Measurements from ENCODE around the gene CHRNA10.

The CHRNA10 gene

GRCh38 chr11:3671334-3672254, at the start of gene CHRNA10:
Gene CHRNA10, minus strand, starts transcription at chr11:3671384. Its CDS starts 72 bp downstream, at chr11:3671312.
- DNase-seq (ENCODE audit: low read depth in 2 of 2) = no peak

DNA sequence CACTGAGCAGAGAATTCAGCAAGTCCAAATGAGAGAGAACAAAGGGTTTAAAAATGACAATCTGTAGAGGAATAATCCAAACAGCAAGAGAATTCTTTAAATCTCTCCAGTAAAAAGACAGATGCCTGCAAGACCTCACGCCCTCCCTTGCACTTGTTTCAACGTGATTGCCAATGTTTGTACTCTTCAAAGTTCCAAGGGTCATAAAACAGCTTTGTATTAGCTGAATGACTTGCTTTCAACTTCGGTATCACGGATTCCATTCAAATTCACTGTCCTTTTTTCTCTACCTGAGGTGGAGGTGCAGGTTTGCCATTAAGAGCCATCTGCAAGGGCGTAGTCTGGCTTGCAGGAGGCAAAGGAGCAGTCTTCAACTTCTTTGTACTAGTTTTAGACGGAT, 41.1 kb upstream of the CHRNA10 start:
- no peak for DNase-seq (ENCODE audit: low read depth in 2 of 2)

GRCh38 chr11:3710485-3711259, 39.5 kb upstream of the CHRNA10 start:
- DNase-seq (ENCODE audit: low read depth in 2 of 2) = no peak

DNA sequence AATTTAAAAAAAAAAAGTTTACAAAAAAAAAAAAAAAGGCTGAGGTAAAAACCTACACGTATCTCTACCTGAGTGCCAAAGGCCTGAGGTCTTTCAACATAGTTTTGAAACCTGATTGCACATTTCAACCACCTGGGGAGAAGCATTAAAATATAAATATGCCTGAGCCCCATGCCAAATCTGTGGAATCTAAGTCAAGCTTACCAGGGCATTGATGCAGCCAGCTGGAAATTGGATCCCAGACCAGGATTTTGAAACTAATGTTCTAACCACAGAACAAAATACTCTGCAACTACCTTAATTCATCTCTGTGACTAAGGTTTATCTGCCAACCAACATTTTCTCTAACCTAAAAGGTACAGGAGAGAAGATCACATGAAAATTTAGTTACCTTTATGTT, 38.8 kb upstream of the CHRNA10 start:
- no peak for DNase-seq (ENCODE audit: low read depth in 2 of 2)

DNA sequence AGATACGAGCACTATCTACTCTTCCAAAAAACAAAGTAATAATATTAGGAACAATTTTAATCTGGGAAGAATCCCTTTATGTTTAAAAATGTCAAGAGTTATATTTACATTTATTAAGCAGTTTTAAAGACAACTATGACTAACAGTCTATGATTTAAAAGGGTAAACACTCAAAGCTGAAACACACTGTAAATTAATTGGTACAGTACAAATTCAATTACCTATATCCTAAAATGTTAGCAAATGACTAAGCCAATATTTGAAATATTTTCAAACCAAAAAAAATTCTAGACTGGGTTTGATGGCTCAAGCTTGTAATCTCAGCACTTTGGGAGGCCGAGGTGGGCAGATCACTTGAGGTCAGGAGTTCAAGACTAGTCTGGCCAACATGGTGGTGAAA, 36.0 kb upstream of the CHRNA10 start:
- DNase-seq (ENCODE audit: low read depth in 2 of 2) = no peak

GRCh38 chr11:3703383-3703782, 32.2 kb upstream of the CHRNA10 start:
- no peak for DNase-seq (ENCODE audit: low read depth in 2 of 2)

- DNase-seq (ENCODE audit: low read depth in 2 of 2) = no peak
Measured at GRCh38 chr11:3700910-3701309, 29.7 kb upstream of the CHRNA10 start.

DNA sequence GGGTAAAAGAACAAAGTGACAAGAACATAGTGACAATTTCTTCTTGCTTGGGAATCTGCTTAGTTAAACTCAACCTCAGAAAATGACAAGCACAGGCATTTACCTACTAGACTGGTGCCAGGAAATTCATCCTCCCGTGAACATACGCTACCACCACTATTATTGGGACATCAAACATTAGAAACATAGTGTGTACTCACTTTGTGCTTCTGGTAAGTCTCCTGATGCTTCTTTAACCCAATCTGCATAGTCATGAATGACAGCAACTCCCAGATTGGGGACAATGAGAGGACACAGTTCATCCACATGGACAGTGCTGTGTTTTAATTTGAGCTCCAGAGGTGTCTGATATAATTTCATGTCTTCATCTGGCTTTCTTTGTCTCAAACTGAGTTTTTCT, 29.2 kb upstream of the CHRNA10 start:
- DNase-seq (ENCODE audit: low read depth in 2 of 2) = no peak

GRCh38 chr11:3686751-3687150, 15.6 kb upstream of the CHRNA10 start:
- no peak for DNase-seq (ENCODE audit: low read depth in 2 of 2)

DNA sequence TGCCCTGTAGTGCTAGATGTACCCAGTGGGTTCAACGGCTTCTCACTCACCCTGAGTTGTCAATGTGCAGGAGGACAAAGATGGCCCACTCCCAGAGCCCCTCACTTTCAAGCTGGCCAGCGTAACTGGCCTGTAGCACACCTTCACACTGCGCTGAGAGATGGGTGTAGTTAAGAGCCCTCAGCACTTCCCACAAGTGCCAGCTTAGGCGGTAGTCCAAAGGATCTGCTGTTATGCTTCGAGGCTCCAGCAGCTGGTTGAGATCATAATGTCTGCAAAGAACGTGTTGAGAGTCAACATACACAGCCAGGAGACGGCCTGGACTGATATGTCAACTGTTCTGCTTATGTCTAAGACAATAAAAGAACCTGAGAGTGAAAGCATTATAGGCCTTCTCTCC, 14.7 kb upstream of the CHRNA10 start:
- DNase-seq (ENCODE audit: low read depth in 2 of 2) = no peak

DNA sequence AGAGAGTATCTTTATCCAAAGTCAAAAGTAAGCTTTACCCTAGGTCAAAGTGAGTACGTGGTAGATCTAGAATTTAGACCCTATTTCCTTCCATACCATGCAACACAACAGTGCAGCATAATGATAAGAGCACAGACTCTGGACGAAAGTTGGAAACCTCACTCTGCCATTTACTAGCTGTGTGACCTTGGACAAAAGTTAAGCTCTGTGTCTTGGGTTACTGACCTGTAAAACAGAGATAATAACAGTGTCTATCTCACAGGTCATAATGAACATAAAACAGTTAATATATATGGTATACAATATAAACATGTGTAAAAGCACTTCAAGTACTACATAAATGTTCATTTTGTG, 13.6 kb upstream of the CHRNA10 start:
- no peak for DNase-seq (ENCODE audit: low read depth in 2 of 2)

- no peak for DNase-seq (ENCODE audit: low read depth in 2 of 2)
Measured at GRCh38 chr11:3684129-3684818, 13.1 kb upstream of the CHRNA10 start.

GRCh38 chr11:3683039-3683438, 11.9 kb upstream of the CHRNA10 start:
- no peak for DNase-seq (ENCODE audit: low read depth in 2 of 2)

DNA sequence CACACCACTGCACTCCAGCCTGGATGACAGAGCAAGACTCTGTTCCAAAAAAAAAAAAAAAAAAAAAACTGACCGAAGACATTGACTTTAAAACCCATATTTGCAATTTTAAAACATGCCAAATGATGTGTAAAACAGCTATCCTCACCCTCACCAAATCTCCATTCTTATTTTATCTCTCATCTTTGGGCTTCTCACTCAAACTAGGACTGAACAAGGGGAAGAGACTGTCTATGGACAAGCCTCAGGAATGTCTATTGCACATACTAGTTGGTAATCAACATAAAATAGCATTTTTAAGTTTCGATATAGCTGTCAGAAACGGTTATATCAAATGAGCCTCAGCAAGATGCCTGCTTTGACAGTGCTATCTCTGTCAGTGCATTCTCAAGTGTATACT, 7.9 kb upstream of the CHRNA10 start:
- no peak for DNase-seq (ENCODE audit: low read depth in 2 of 2)

DNA sequence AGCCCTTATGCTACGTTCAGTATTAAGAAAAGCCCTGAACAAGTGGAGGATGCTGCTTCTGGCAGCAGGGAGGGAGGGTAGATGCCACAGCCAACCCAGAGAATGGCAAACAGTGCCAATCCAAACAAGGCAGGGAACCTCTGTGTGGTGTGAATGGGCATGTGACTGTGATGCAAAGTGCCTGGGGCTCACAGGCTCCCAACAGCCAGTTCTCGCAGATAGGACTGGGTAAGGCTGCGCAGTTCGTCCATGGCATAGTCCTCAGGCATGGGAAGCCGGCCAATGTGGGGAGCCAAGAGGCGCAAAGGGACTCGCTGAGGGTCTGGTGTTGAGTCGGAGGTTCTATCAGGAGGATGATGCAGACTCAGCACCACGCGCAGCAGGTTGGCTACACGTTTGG, 4.8 kb upstream of the CHRNA10 start:
- no peak for DNase-seq (ENCODE audit: low read depth in 2 of 2)

DNA sequence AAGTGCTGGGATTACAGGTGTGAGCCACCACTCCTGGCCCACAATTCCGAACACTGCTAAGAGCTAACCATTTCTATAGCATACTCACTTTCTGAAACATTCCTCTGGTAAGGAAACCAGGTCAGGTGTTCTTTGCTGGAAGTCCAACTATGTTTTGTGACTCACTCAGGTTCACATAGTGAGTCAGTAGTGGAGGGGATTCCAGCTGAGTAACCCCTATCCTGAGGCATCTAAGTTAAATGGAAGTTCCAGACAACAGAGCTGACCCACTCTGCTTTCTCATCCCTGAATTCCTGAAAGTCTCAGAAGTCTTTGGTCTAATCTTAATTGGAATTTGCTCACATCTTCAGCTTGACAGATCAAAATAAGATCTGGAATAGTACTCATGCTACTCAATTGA, 3.0 kb upstream of the CHRNA10 start:
- no peak for DNase-seq (ENCODE audit: low read depth in 2 of 2)

- DNase-seq (ENCODE audit: low read depth in 2 of 2) = no peak
Measured at GRCh38 chr11:3669742-3670183, 1.4 kb downstream of the CHRNA10 start.

GRCh38 chr11:3669128-3669527, 2.1 kb downstream of the CHRNA10 start:
- DNase-seq (ENCODE audit: low read depth in 2 of 2) = no peak

DNA sequence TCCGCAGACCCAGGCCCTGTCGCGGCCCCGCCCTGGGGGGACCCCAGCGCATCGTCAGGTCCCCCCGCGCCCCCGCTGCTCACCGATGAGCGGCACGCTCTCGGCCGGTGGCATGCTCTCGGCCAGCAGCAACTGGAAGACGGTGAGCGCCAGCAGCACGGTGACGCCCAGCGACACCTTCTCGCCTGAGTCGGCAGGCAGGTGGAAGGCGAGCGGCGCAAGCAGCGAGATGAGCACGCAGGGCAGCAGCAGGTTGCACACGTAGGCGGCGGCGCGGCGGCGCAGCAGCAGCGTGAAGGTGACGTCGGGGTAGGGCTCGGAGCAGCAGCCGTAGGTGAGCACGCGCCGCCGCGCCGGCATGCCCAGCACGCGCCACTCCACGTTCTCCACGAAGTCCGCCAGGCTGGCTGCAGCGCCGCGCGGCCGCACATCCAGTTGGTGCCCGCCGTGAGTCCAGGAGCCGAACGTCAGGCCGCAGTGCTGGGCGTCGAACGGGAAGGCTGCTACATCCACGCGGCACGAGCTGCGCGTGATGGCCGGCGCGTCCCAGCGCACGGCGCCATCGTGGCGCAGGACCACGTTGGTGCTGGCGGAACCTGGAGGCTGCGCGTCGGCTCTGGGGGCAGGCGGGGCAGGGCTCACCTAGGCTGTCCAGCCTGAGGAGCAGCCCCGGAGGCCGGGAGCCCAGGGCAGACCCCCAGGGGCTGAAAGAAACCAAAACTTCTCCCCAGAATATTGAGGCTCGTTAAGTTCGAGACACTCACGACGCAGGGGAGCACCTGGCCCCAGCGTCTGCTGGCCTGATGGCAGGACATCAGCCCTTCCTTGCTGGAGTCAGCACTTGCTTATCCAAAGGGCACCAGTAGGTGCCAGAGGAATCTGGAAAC, 3.8 kb downstream of the CHRNA10 start:
- no peak for DNase-seq (ENCODE audit: low read depth in 2 of 2)

DNA sequence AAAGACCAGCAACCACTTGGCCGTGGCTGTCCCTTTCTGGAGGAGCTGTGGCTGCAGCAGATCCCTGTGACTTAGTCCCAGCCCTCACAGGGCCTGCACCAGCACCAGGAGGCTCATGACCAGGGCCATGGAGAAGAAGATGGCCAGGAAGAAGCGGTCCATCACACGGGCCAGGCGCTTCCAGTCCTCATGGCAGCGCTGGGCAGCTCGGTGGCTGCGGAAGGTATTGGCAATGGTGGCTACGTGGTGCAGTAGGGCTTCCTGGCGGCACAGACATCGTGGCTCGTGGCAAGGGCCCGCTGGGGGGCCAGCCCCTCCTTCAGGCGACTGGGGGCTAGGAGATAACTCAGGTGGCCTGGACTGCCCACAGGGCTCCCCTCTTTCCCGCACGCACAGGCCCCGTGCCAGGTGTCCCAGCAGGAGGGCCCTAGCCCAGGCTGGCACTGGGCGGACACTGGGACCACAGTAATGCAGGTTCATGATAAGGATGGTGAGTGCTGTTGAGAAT, 5.1 kb downstream of the CHRNA10 start:
- no peak for DNase-seq (ENCODE audit: low read depth in 2 of 2)

DNA sequence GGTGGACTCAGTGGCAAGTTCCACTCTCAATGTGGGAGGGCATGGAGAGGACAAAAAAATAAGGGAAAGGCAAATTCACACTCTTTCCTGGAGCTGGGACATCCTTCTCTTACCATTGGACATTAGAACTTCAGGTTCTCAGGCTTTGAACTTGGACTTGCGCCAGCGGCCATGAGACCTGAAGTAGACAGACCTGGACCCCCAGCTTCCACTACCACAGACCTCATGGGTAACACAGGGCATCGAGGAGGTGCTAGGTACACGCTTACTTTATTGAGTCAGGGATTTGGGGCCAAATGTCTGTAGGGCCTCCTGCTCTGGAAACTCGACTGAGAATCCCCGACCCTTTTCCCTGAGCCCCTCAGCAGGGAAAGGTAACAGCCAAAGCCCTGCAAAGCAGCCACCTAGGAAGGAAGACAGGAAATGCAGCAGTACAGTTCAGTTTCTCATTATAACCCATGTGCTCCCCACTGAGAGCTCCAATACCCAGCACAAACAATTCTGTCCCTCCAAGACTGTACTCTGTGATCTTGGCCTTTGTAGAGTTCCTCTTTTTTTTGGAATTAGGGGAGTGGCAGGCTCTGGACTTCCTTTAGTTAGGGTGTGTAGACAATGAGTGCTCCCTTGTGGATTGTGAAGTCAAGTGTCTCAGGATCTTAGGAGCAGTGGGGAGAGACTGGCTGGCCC, 5.7 kb downstream of the CHRNA10 start:
- no peak for DNase-seq (ENCODE audit: low read depth in 2 of 2)

Measured in stimulated activated CD4-positive, alpha-beta T cell treated with anti-CD3 and anti-CD28 coated beads, Interleukin-15, amount 100 ng/mL, for 48 hours (primary cell).